ENCODE measurements around the gene LTC4S.
"Not testable (repeated sequence)": the region's sequence is repeated elsewhere in the genome, so short reads cannot be mapped to it uniquely, and the experiment has no call there.

The LTC4S gene

GRCh38 chr5:179793468-179794139 is at the start of gene LTC4S:
Gene LTC4S (plus strand): TSS chr5:179793986. CDS start chr5:179794081, 95 bp downstream.
- TF ChIP-seq CTCF (conservative IDR thresholded peaks at IDR 0.05; ENCODE audit: low read depth, low read length) = no peak
- H3K4me3 ChIP-seq (ENCODE audit: low read depth, low read length) = no peak within 1 kb of the TSS
- DNase-seq (ENCODE audit: low read depth) = peak; percentile 56

- not testable (repeated sequence) for DNase-seq (ENCODE audit: low read depth); H3K4me3 ChIP-seq (ENCODE audit: low read depth, low read length)
These were observed 49.7 kb upstream of the LTC4S start for GRCh38 chr5:179744106-179744505.

GRCh38 chr5:179746872-179747271 is 46.9 kb upstream of the LTC4S start:
- H3K4me3 ChIP-seq (ENCODE audit: low read depth, low read length) = no peak overlapping the region
- no peak for TF ChIP-seq CTCF (conservative IDR thresholded peaks at IDR 0.05; ENCODE audit: low read depth, low read length)

GRCh38 chr5:179747811-179748210 is 46.0 kb upstream of the LTC4S start:
- H3K4me3 ChIP-seq (ENCODE audit: low read depth, low read length) = no peak overlapping the region
- DNase-seq (ENCODE audit: low read depth) = no peak
- TF ChIP-seq CTCF (conservative IDR thresholded peaks at IDR 0.05; ENCODE audit: low read depth, low read length) = no peak

More at GRCh38 chr5:179746872-179747271, 46.9 kb upstream of the LTC4S start:
- DNase-seq (ENCODE audit: low read depth) = no peak

GRCh38 chr5:179749857-179750508 is 43.8 kb upstream of the LTC4S start:
- no peak overlapping the region for H3K4me3 ChIP-seq (ENCODE audit: low read depth, low read length)
- TF ChIP-seq CTCF (conservative IDR thresholded peaks at IDR 0.05; ENCODE audit: low read depth, low read length) = no peak
- no peak for DNase-seq (ENCODE audit: low read depth)

- TF ChIP-seq CTCF (conservative IDR thresholded peaks at IDR 0.05; ENCODE audit: low read depth, low read length) = no peak
- DNase-seq (ENCODE audit: low read depth) = no peak
- H3K4me3 ChIP-seq (ENCODE audit: low read depth, low read length) = no peak overlapping the region
These were observed 39.8 kb upstream of the LTC4S start for GRCh38 chr5:179753971-179754370.

- H3K4me3 ChIP-seq (ENCODE audit: low read depth, low read length) = no peak overlapping the region
- peak; percentile 50 for DNase-seq (ENCODE audit: low read depth)
- TF ChIP-seq CTCF (conservative IDR thresholded peaks at IDR 0.05; ENCODE audit: low read depth, low read length) = no peak
These were observed 38.8 kb upstream of the LTC4S start for GRCh38 chr5:179755022-179755421.
